Kidney glomerular epithelial cell (primary cell): ENCODE results near the gene TMUB2.
A peak's percentile ranks its signal among the peaks of the same experiment; 100 is the strongest.
"Not testable (repeated sequence)": the region's sequence is repeated elsewhere in the genome, so short reads cannot be mapped to it uniquely, and the experiment has no call there.

Source experiments
- DNase-seq: peaks from one replicate; lab custom pipeline; 2025; lab: John Stamatoyannopoulos, UW

The TMUB2 gene

DNA sequence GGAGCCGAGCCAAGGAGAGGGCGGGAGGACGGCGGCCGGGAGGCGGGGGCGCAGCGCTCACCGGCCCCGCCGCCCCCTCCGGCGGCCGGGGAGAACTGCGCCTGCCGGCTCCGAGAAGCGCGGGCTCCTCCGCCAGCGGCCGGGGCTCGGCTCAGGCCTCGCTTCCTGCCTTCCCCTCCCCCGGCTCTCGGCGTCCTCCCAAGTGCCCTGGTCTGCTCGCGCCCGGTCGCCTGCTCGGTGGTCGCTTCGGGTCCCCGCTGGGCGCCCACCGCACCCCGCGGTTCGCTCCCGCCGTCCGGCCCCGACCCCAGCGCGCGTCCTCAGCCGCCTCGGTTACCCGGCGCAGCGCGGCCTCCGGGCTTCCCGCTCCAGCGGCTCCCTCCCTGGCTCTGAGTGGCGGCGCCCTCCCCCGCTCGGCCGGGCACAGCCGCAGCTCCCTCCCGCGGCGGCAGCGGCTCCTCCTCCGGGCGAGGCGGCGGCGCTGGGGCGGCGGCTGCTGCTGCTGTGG lies 32.4 kb downstream of the TMUB2 start:
- peak; percentile 22 for DNase-seq

DNA sequence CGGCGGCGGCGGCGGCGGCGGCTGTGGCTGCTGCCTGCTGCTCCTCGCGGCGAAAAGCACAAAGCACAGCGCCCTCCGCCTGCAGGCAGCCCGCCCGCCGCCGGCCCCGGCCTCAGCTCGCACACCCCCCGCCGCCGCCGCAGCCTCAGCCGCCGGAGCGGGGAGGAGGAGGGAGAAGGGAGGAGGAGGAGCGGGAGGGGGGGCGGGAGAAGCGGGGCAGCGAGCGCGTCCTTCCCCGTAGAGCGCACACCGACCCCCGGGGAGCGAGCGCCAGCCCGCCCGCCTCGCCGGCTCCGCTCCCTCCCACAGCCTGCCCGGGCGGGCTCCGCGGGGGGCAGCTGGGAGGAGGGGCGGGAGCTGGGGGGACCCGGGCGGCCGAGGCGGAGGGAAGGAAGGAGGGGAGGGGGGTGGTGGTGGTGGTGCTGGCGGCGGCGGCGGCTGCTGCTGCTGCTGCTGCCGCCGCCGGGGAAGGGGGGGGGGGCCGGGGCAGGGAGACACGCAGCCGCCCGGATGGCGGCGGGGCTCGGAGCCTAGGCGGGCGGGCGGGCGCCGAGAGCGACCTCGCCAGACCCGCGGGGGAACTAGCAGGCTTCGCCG lies 32.9 kb downstream of the TMUB2 start, which contains the start of gene UBTF:
Gene UBTF (minus strand): TSS at position 60 of the 597 bp plus-strand sequence. CDS start 1,446 bp downstream, outside the sequence.
- peak; percentile 19 for DNase-seq

- no peak for DNase-seq
Observed at GRCh38 chr17:44220213-44221083, 33.7 kb downstream of the TMUB2 start.

DNA sequence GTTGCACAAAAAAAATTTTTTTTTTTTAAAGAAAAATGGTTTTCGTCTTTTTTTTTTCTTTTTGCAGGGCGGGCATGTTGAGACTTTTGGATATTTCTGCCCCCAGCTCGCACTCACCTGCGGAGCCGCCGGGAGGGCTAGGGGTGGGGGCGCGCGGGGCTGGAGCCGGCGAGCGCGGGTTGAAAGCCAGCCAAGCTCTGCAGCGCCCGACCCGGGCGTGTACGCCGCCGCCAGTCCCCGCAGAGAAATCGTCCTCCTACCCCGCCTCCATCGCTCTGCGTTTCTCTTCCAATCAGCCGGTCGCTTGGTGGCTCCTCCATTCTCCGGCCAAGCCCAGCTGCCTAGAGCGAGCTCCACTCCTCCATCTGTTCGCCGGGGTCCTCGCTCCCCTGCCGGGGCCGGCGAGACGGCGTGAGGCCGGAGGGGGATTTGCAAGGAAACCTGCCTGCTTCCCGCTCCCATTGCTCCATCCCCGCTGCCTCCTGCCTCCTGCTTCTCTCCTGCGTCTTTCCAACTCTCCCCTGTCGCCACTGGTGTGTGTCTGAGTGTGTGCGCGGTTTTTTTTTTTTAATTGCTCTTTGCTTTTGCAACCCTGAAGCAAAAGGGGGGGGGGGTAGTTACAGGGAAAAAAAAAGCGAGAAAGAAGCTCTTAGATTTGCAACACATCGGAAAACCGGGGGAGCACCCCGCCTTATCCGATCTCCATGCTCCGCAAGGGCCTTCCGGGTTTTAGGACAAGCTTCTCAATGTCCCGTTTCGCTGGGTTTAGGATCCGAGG lies 34.5 kb downstream of the TMUB2 start:
- DNase-seq, result peak; percentile 47

DNA sequence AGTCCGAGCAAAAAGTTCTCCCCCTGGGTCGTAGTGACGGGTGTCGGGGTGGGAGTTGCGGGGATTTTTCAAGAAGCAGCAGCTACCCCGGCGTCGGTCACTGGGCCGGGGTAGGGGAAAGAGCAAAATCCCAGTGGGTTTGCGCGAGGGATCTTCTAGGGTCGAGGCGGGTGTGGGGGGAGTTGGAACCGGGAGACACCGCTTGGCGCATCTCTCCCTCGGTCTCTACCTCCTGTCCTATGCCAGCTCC lies 35.0 kb downstream of the TMUB2 start:
- DNase-seq, result no peak

DNA sequence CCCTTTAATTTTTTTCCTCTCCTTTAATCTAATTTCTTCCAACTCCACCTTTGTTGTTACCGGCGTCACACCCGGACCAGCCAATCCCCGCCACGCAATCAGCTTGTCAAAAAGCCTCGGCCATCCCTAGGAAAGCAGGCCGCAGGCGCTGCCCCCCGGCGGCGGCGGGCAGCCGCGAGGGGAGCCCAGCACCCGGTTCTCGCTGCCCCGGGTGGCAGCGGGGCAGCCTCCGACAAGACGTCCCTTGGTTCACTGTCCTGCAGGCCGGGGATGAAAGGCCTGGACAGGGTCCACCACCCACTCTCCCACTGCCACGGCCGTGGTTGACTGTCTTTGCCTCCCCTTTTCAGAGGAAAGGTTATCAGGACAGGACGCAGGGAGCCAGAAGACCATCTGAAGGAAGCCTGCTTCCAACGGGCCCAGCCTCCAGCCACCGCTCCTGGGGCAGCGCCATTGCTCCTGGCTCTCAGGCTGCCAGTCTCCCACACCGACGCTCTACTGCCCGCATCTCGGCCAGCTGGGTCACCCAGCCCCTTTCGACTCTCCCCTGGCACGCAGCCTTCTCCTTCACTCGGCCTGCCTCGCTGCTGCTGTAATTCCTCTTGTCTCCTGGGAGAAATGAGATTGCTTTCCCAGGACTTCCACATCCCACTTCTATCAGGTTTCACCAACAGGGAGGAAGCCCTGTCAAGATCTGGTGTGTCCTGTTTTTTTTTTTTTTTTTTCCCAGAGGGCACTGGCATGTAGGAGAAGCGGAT lies 35.5 kb downstream of the TMUB2 start:
- peak; percentile 70 for DNase-seq

GRCh38 chr17:44223541-44224071 lies 36.8 kb downstream of the TMUB2 start:
- DNase-seq, result no peak

- DNase-seq, result no peak
Observed at GRCh38 chr17:44229090-44229489, 42.3 kb downstream of the TMUB2 start.

- no peak for DNase-seq
Observed at GRCh38 chr17:44230140-44230539, 43.4 kb downstream of the TMUB2 start.

GRCh38 chr17:44232061-44232460 lies 45.3 kb downstream of the TMUB2 start:
- DNase-seq, result no peak

DNA sequence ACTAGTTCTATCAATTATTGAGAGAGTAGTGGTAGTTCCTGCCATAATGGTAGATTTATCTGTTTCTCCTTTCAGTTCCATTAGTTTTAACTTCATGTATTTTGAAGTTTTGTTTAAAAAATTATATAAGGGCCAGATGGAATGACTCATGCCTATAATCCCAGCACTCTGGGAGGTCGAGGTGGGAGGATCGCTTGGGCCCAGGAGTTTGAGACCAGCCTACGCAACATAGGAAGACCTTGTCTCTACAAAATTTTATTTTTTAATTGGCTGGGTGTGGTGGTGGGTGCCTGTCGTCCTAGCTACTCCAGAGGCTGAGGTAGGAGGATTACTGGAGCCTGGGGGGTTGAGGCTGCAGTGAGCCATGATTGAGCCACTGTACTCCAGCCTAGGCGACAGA lies 46.8 kb downstream of the TMUB2 start:
- no peak for DNase-seq

DNA sequence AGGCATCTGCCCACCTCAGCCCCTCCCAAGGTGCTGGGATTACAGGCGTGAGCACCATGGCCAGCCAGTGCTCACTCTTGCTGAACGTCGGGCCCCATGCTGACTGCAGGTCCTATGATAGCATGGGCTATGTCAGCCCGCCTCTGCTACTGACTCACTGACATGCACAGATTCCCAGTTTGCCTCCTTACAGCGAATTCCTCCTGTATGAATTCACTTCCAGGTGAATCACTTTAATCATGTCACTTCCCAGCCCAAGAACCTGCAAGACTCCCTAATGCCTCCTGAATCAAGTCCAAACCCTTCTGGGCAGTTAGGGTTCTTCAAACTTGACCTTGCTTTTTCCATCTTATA lies 48.8 kb downstream of the TMUB2 start:
- peak; percentile 98 for DNase-seq

DNA sequence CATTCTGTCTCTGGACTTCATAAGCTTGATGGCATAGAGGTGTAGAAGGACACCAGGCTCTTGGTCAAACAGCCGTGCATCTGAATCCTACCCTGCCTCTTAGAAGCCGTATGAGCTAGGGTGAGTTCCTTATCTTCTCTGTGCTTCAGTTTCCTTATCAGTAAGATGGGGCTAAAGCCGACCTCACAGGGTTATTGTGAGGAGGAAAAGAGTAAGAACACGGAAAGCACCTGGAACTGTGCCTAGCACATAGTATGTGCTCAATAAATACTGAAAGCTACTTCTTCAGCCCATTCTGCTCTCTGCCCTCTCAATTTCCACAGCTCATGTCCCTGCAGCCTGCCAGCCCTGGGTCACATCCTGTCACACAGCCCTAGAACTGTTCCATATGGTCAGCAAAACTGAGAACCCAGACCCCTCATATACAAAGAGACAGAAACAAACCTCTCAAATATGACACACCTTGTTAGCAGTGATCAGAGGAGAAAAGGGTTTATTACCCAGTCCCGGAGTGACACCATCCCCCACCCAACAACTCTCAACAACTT lies 49.7 kb downstream of the TMUB2 start:
- DNase-seq, result no peak

DNA sequence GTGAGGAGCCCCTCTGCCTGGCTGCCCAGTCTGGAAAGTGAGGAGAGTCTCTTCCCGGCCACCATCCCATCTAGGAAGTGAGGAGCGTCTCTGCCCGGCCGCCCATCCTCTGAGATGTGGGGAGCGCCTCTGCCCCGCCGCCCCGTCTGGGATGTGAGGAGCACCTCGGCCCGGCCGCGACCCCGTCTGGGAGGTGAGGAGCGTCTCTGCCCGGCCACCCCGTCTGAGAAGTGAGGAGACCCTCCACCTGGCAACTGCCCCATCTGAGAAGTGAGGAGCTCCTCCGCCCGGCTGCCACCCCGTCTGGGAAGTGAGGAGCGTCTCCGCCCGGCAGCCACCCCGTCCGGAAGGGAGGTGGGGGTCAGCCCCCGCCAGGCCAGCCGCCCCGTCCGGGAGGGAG lies 51.1 kb downstream of the TMUB2 start:
- DNase-seq, result not testable (repeated sequence)

GRCh38 chr17:44241106-44241624 lies 54.4 kb downstream of the TMUB2 start:
- no peak for DNase-seq
